SU-DHL-6 (cell line): ENCODE data around the gene SELENOF.

Experiments used
- H2AFZ ChIP-seq: fragments of 200-600 bp; sonication (generic); 2 replicates; pipeline ENCODE4 v1.6.1; 2014; ENCODE audit warnings: low read depth, mild to moderate bottlenecking, moderate library complexity, mixed read lengths, antibody characterized with exemption, low read length; ENCODE audit not compliant: severe bottlenecking
- H3F3A ChIP-seq: fragments of 200-600 bp; shearing (Covaris generic); 2 replicates; pipeline ENCODE4 v1.6.0; 2016; ENCODE audit warnings: antibody characterized with exemption, mild to moderate bottlenecking; ENCODE audit not compliant: insufficient read depth
- H3K27ac ChIP-seq: fragments of 200-600 bp; sonication (generic); 2 replicates; pipeline ENCODE4 v1.5.1; 2016; ENCODE audit warnings: low read depth, mild to moderate bottlenecking, low read length, moderate library complexity, mixed read lengths
- H3K27me3 ChIP-seq: fragments of 200-600 bp; sonication (generic), shearing (Covaris generic); 2 replicates; pipeline ENCODE4 v1.6.0; 2014; ENCODE audit warnings: mild to moderate bottlenecking, low read length
- H3K36me3 ChIP-seq: fragments of 200-600 bp; sonication (generic); 2 replicates; pipeline ENCODE4 v1.6.1; 2014; ENCODE audit warnings: mild to moderate bottlenecking, low read length, mixed read lengths
- H3K4me2 ChIP-seq: fragments of 300-600, 200-600 bp; shearing (Covaris generic), sonication (generic); 2 replicates; pipeline ENCODE4 v1.6.0; 2014; ENCODE audit warnings: low read length, low read depth, mild to moderate bottlenecking; ENCODE audit not compliant: poor library complexity, severe bottlenecking
- H3K4me3 ChIP-seq: fragments of 200-600 bp; sonication (generic); 2 replicates; pipeline ENCODE4 v1.5.1; 2014; ENCODE audit warnings: antibody characterized with exemption, low read length, mild to moderate bottlenecking, mixed read lengths; ENCODE audit not compliant: insufficient read depth, poor library complexity, severe bottlenecking
- H3K79me2 ChIP-seq: fragments of 200-600 bp; sonication (generic); 2 replicates; pipeline ENCODE4 v1.6.1; 2014; ENCODE audit warnings: mild to moderate bottlenecking, low read length, moderate library complexity; ENCODE audit not compliant: insufficient read depth
- H3K9ac ChIP-seq: fragments of 200-600 bp; sonication (generic); 2 replicates; pipeline ENCODE4 v1.7.0; 2014; ENCODE audit warnings: mild to moderate bottlenecking, low read length
- H3K9me2 ChIP-seq: fragments of 200-600 bp; sonication (generic); replicated peaks from 2 replicates; pipeline ENCODE4 v1.6.1; 2014; ENCODE audit warnings: low read length; ENCODE audit not compliant: insufficient read depth
- H3K9me3 ChIP-seq: fragments of 200-600 bp; sonication (generic); 2 replicates; pipeline ENCODE4 v1.6.1; 2014; ENCODE audit warnings: low read length, mixed read lengths; ENCODE audit not compliant: insufficient read depth
- H4K20me1 ChIP-seq: fragments of 200-600 bp; sonication (generic); 2 replicates; pipeline ENCODE4 v1.6.1; 2014; ENCODE audit warnings: low read depth, mild to moderate bottlenecking, antibody characterized with exemption, low read length, moderate library complexity, mixed read lengths
- EZH2phosphoT487 ChIP-seq: fragments of 200-600 bp; sonication (generic), shearing (Covaris generic); conservative IDR thresholded peaks from 2 replicates; pipeline ENCODE4 v1.6.1; 2018; ENCODE audit warnings: mild to moderate bottlenecking, antibody characterized with exemption, low read length, moderate library complexity, mixed read lengths
- TF ChIP-seq, protein P1 (sequence below): fragments of 200-600 bp; sonication (generic); IDR thresholded peaks from one replicate; pipeline ENCODE4 v1.5.1; 2017; ENCODE audit warnings: antibody characterized with exemption, mild to moderate bottlenecking, low read length, moderate library complexity; ENCODE audit not compliant: insufficient read depth, poor library complexity, severe bottlenecking

SELENOF gene

DNA sequence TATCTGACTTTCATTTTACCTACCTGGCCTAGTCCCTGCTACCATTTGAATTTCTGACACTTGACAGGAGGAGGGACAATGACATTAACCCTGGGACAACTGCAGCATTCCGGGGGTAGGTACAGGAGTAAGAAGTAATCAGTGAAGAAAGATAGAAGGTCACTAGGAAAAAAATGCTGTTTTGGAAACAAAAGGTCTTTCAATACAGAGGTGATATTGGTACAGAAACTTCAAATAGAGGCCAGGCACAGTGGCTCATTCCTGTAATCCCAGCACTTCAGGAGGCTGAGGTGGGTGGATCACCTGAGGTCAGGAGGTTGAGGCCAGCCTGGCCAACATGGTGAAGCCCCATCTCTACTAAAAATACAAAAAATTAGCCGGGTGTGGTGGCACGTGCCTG is 68.4 kb downstream of the SELENOF start:
- Histone ChIP-seq H3K27me3 (no peaks in the 10 kb centered on the region), H3K36me3 (no peaks in the 10 kb centered on the region), H3K9me3 (no peaks in the 10 kb centered on the region), H3K27ac (no peak overlapping the region), H3K9me2 (no peaks in the 10 kb centered on the region), H4K20me1 (no peaks in the 10 kb centered on the region), H3K79me2 (no peaks in the 10 kb centered on the region), H3K9ac (no peak overlapping the region), H3K4me3 (no peak overlapping the region), H3F3A (no peaks in the 10 kb centered on the region), H3K4me2 (no peak overlapping the region), H2AFZ (no peak overlapping the region)
- TF ChIP-seq EZH2phosphoT487 = no peak
- TF ChIP-seq, protein P1, sequence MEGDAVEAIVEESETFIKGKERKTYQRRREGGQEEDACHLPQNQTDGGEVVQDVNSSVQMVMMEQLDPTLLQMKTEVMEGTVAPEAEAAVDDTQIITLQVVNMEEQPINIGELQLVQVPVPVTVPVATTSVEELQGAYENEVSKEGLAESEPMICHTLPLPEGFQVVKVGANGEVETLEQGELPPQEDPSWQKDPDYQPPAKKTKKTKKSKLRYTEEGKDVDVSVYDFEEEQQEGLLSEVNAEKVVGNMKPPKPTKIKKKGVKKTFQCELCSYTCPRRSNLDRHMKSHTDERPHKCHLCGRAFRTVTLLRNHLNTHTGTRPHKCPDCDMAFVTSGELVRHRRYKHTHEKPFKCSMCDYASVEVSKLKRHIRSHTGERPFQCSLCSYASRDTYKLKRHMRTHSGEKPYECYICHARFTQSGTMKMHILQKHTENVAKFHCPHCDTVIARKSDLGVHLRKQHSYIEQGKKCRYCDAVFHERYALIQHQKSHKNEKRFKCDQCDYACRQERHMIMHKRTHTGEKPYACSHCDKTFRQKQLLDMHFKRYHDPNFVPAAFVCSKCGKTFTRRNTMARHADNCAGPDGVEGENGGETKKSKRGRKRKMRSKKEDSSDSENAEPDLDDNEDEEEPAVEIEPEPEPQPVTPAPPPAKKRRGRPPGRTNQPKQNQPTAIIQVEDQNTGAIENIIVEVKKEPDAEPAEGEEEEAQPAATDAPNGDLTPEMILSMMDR = no peak

DNA sequence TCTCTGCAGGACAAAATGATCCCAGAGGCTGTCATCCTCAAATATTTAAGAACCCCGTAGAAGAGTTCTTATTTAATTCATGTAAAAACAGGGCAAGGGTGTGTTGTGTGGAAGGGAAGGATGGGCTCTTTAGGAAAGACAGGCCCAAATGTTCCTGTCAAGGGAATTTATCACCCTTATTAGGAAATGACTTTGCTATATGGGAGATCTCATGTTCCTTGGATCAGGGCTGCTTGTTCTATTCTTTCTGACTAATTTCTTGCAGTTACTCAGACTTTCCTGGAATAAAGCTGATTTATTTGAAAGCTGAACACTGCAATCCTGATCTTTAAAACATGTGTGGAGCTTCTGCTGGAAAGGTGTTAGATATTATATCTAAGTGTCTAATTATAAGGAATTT is 72.8 kb downstream of the SELENOF start:
- no peak overlapping the region for H3K27ac ChIP-seq
- H3K4me3 ChIP-seq = no peak overlapping the region
- H3K9ac ChIP-seq = no peak overlapping the region
- H3K4me2 ChIP-seq = no peak overlapping the region
- no peaks in the 10 kb centered on the region for H3F3A ChIP-seq
- no peaks in the 10 kb centered on the region for H3K9me2 ChIP-seq
- H3K9me3 ChIP-seq = no peaks in the 10 kb centered on the region
- no peak for TF ChIP-seq EZH2phosphoT487
- TF ChIP-seq, protein P1 = no peak
- no peaks in the 10 kb centered on the region for H3K79me2 ChIP-seq
- H3K27me3 ChIP-seq = no peaks in the 10 kb centered on the region
- no peaks in the 10 kb centered on the region for H4K20me1 ChIP-seq
- no peak overlapping the region for H2AFZ ChIP-seq
- H3K36me3 ChIP-seq = no peaks in the 10 kb centered on the region

DNA sequence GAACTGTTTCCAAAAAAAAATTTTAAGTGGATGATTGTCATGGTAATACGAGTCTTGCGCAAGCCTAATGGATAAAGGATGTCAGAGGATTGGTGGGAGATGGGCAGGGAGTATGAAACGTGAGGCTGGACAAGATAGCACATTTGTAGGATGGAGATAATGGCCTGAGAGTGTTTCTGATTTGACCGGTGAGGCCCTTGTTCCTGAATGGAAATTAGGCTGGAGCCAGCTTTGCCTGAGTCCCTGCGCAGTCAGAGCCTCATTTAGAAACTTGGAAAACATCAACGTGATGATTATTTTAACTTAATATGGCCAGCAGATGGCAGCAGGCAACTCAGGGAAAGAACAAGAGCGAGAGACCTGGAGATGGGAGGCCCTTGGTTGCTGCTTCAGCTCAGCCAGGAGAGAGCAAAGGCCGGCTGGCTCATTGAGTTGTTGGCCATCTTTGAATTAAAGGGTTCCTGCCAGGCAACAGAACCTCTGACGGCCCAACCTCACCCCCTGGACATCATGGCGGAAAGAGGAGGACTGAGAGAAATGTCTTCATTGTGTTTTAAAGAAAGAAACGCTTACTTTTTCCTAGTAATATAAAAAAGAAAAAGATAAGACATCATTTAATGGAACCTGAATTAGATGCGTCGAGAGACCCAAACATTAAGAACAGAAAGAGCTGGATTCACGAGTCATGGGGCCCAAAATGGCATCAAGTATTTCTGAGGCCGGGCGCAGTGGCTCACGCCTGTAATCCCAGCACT is 80.3 kb downstream of the SELENOF start:
- Histone ChIP-seq H3K4me2 (no peak overlapping the region), H4K20me1 (no peaks in the 10 kb centered on the region), H3F3A (no peaks in the 10 kb centered on the region), H3K27me3 (no peaks in the 10 kb centered on the region), H3K9ac (no peak overlapping the region), H3K4me3 (no peak overlapping the region), H3K36me3 (no peaks in the 10 kb centered on the region), H2AFZ (no peak overlapping the region), H3K9me3 (no peaks in the 10 kb centered on the region), H3K9me2 (no peaks in the 10 kb centered on the region), H3K79me2 (no peaks in the 10 kb centered on the region), H3K27ac (no peak overlapping the region)
- TF ChIP-seq EZH2phosphoT487 = no peak
- TF ChIP-seq, protein P1 = peak; percentile 56
